Frontal cortex (tissue), 4 donors: ENCODE measurements around the gene GYS2. TPM values are rescaled to one million over a fixed set of nuclear protein-coding genes. Genes with fewer than 3 reads are reported as not detected.
"Not testable (repeated sequence)": the region's sequence is repeated elsewhere in the genome, so short reads cannot be mapped to it uniquely, and the experiment has no call there.

Experiments
- DNase-seq, 2 donors: peaks; one replicate each; pipeline ENCODE4 v3.0.0; 2012; ENCODE audit warnings: low spot score in 2 of 2
- FAIRE-seq: peaks from 2 replicates; lab custom pipeline; 2012; peaks lifted over from hg19 to GRCh38; lab: Jason Lieb, UNC
- total RNA-seq: library from RNA; depleted of rRNA; stranded (reverse); fragments of >200 nt; gene quantifications from one replicate; pipeline ENCODE4 v1.2.3, GENCODE V29; 2014
- donor health status: control.
- donor health status: control.
- donor health status: control.

Gene GYS2
- total RNA-seq, 1 donor from 2014 or later, result not detected

GRCh38 chr12:21607701-21608100, 3.1 kb upstream of the GYS2 start:
- DNase-seq (no peak), FAIRE-seq (no peak)

GRCh38 chr12:21606175-21606574, 1.5 kb upstream of the GYS2 start:
- DNase-seq (no peak), FAIRE-seq (no peak)

- DNase-seq, result no peak
- FAIRE-seq, result no peak
These were observed 1.9 kb downstream of the GYS2 start for GRCh38 chr12:21602774-21603173.

- DNase-seq, result no peak
- no peak for FAIRE-seq
These were observed 4.5 kb downstream of the GYS2 start for GRCh38 chr12:21600196-21600595.

- DNase-seq, result no peak
- FAIRE-seq, result no peak
These were observed 5.3 kb downstream of the GYS2 start for GRCh38 chr12:21599143-21599999.

GRCh38 chr12:21598651-21599050, 6.0 kb downstream of the GYS2 start:
- FAIRE-seq (no peak), DNase-seq (no peak)

GRCh38 chr12:21595356-21595755, 9.3 kb downstream of the GYS2 start:
- not testable (repeated sequence) for FAIRE-seq, DNase-seq

- FAIRE-seq, result no peak
- no peak for DNase-seq
These were observed 19.2 kb downstream of the GYS2 start for GRCh38 chr12:21585485-21585884.

GRCh38 chr12:21584403-21585182, 20.1 kb downstream of the GYS2 start:
- not testable (repeated sequence) for FAIRE-seq

GRCh38 chr12:21583587-21583986, 21.1 kb downstream of the GYS2 start:
- no peak for DNase-seq
- no peak for FAIRE-seq

More at GRCh38 chr12:21584403-21585182, 20.1 kb downstream of the GYS2 start:
- not testable (repeated sequence) for DNase-seq

GRCh38 chr12:21580748-21581516, 23.7 kb downstream of the GYS2 start:
- no peak for FAIRE-seq
- no peak for DNase-seq

- no peak for DNase-seq
- no peak for FAIRE-seq
These were observed 27.1 kb downstream of the GYS2 start for GRCh38 chr12:21577516-21577915.

GRCh38 chr12:21576431-21576830, 28.2 kb downstream of the GYS2 start:
- FAIRE-seq, result no peak
- DNase-seq, result no peak

GRCh38 chr12:21573733-21574358, 30.8 kb downstream of the GYS2 start:
- FAIRE-seq (no peak), DNase-seq (no peak)

- FAIRE-seq, result no peak
- no peak for DNase-seq
These were observed 33.6 kb downstream of the GYS2 start for GRCh38 chr12:21571046-21571445.

- DNase-seq (no peak), FAIRE-seq (no peak)
These were observed 36.5 kb downstream of the GYS2 start for GRCh38 chr12:21568115-21568514.

GRCh38 chr12:21566907-21567394, 37.7 kb downstream of the GYS2 start:
- FAIRE-seq, result no peak

GRCh38 chr12:21566223-21566906, 38.3 kb downstream of the GYS2 start:
- DNase-seq, result no peak
- FAIRE-seq, result no peak

More at GRCh38 chr12:21566907-21567394, 37.7 kb downstream of the GYS2 start:
- no peak for DNase-seq

GRCh38 chr12:21562859-21563258, 41.8 kb downstream of the GYS2 start:
- DNase-seq (no peak), FAIRE-seq (no peak)
